AG09309 (cell line): ENCODE measurements around the gene MRPL11.

ENCODE experiments used
- DNase-seq: peaks from one replicate; pipeline ENCODE4 v3.0.0-alpha.2; 2010; ENCODE audit warnings: low read depth
- H3K4me3 ChIP-seq: 2 replicates; pipeline ENCODE4 v1.5.1; 2011; ENCODE audit warnings: mild to moderate bottlenecking, low read depth, low read length, moderate library complexity; ENCODE audit not compliant: control insufficient read depth
- CTCF ChIP-seq: IDR thresholded peaks from 2 replicates; pipeline ENCODE4 v1.5.1; 2011; ENCODE audit warnings: mild to moderate bottlenecking, low read depth, low read length, inconsistent platforms; ENCODE audit not compliant: insufficient read depth, control insufficient read depth; ENCODE audit errors: missing control alignments

Gene MRPL11

GRCh38 chr11:66462010-66462409 is 23.4 kb upstream of the MRPL11 start:
- no peak for DNase-seq
- no peak overlapping the region for H3K4me3 ChIP-seq
- TF ChIP-seq CTCF = no peak

- no peak overlapping the region for H3K4me3 ChIP-seq
- no peak for TF ChIP-seq CTCF
- no peak for DNase-seq
Observed at GRCh38 chr11:66459138-66459778, 20.6 kb upstream of the MRPL11 start.

GRCh38 chr11:66457826-66458225 is 19.2 kb upstream of the MRPL11 start:
- TF ChIP-seq CTCF = no peak
- H3K4me3 ChIP-seq = no peak overlapping the region
- DNase-seq = no peak

GRCh38 chr11:66454828-66455227 is 16.2 kb upstream of the MRPL11 start:
- H3K4me3 ChIP-seq = no peak overlapping the region
- no peak for TF ChIP-seq CTCF
- no peak for DNase-seq

- no peak overlapping the region for H3K4me3 ChIP-seq
- DNase-seq = no peak
- TF ChIP-seq CTCF = no peak
Observed at GRCh38 chr11:66454247-66454646, 15.6 kb upstream of the MRPL11 start.

- no peak for TF ChIP-seq CTCF
- no peak overlapping the region for H3K4me3 ChIP-seq
- DNase-seq = no peak
Observed at GRCh38 chr11:66451663-66452062, 13.0 kb upstream of the MRPL11 start.

- H3K4me3 ChIP-seq = no peak overlapping the region
- TF ChIP-seq CTCF = no peak
- no peak for DNase-seq
Observed at GRCh38 chr11:66450560-66450959, 11.9 kb upstream of the MRPL11 start.
